Measurements from ENCODE around the gene DAB1.

DAB1 gene

DNA sequence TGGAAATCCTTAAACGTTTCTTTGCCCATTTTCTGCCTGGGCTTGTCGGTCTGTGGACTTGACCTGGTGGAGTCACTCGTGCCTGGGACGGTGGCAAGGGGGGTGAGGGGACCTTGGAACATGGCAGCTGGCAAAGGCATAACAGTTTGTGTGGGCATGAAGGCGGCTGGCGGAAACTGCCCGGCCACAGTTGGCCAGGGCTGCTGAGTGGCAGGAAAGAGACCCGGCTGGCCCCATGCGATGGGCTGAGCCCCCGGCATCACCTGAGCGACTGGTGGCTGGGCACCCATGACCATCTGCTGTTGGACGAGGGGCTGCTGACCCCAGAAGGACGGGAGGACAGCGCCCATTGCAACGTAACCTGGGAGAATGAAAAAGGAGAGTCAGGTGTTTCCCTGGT lies 408.8 kb downstream of the DAB1 start:
- no peak for DNase-seq

DNA sequence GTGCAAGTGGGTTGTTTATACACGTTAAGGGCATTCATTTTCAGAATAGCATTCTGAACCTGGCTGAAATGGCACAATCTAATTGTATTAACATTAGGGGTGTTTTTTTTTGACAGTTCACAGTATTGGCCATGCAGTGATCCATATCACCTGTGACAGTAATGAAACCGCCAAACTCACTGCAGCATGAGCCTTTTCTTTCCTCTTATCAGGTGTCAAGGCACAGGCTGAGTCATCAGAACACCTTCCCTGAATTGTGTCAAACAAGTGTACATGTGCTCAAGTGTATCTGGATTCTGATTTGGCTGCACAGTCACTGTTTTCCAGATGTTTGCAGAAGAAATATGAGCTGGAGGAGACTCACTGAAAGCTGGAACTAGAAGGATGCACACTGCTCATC lies 410.3 kb downstream of the DAB1 start:
- no peak for DNase-seq

DNA sequence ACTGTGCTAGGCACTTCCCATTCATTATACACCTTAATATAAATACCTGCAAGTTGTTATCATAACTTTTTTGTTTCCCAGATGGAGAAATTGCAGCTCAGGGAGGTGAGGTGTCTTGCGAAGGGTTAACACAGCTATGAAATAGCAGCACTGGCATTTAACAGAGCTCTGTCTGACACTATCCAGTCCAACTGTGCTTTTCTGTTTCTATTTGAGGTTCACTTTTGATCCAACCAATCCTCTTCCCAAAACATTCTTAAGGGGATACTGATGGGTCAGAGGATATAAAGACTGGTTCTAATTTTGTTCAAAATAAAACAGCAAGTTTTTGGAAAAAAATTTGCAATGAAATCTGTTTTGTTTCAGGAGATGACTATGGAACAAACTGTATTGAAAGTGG lies 411.5 kb downstream of the DAB1 start:
- no peak for DNase-seq

DNA sequence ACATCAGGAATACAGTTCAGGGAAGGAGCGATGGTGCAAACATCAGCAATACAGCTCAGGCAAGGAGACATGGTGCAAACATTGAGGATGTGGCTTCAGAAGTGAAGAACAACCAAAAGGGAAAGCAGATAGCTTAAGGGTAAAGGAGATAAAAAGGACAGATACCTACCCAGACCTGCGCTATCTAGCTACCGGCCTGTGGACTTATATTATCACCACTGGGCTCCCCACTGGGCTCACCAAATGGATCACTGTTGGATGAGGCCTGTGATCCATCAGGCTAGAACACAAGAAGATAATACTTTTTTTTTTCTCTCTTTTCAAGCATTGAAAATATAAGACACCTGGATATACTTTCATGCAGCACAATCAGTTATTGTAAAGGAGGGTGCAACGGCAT lies 413.3 kb downstream of the DAB1 start:
- no peak for DNase-seq

DNA sequence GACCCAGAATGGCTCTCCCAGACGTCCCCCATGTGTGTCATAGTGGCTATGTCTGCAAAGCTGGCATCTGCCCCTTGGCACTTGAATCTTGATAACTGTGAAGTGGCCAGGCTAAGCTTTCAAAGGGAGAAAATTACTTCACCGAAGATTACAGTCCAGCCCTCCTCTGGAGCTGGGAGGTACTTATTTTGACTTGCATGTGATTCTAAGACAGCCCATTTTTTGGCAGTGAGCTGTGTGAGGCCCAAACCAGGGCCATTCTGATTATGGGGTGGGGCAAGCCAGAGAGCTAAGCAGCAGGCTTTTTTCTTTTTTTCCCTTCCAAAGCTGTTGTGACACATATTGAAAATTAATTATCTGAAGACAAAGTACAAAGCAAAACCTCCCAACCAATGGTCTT lies 415.9 kb downstream of the DAB1 start:
- DNase-seq: no peak

DNA sequence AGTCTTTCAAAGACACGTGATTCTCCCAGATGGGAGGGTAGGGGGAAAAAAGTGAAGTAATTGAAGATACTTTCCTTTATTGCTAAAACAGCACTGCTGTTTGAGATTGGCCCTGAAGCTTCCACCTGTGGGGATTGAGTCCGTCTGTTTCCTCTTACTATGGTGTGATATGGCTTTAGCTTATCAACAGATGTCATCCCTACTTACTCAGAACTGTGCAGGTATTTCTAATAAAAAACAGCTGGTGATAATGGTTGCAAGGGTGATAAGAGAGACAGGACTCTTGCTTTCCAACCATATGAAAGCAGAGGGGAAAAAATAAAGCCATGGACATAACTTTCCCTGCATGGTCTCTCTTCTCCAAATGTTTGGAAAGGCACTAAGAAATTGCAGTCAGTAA lies 416.4 kb downstream of the DAB1 start:
- no peak for DNase-seq

DNA sequence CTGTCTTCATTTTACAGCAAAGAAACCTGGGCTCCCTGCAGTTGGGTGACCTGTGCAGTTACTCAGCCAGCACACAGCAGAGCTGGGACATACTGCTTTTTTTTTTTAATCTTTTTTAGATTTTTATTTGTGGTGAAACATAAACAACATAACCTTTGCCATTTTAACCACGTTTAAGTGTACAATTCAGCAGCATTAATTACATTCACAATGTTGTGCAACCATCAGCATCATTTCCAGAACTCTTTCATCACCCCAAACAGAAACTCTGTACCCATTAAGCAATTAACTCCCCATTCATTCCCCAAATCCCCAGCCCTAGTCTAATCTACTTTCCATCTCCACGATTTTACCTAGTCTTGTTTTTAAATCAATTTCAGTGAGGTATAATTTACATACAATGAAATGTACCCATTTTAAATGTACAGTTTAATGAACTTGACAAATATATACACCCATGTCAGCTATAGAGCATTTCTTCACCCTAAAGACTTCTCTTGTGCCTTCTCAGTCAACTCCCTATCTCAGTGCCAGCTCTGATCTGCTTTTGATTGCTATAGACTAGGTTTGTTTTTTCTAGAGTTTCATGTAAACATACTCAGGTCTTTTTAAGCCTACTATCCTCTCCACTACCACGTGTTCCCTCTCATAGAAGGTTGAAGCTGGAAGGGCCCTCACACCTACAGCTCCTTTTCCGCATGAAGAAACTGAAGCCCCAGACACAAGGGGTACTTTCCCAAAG lies 420.3 kb downstream of the DAB1 start:
- no peak for DNase-seq

DNA sequence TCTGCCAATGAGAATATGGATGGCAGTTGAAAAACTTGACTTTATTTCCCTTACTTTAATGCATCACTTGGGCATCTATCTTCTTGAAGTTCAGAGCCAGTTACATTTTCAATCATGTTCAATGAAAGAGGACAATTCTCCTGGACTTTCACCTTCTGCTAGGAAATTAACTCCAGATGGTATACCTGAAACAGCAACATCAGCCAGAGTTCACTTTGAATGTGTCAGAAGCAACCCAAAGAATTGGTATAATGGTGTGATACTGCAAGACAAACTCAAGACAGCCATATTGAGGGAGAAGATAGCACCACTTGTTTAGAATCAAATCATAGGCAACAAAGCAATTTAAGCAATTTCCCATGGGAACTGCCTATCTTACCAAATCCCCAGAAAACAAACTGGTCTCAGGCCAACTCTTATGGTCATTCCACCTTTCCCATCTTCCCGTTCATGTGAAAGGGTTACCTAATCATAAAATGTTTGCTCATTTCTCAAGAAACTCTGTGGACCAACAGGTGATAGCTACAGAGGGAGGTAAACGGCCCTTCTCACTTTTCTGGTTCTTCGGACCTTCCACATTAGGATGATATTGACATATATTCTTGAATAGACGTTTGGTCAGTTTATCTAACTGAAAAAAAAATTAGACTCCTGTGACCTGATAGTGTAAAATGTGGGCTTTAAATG lies 428.3 kb downstream of the DAB1 start:
- DNase-seq: no peak

DNA sequence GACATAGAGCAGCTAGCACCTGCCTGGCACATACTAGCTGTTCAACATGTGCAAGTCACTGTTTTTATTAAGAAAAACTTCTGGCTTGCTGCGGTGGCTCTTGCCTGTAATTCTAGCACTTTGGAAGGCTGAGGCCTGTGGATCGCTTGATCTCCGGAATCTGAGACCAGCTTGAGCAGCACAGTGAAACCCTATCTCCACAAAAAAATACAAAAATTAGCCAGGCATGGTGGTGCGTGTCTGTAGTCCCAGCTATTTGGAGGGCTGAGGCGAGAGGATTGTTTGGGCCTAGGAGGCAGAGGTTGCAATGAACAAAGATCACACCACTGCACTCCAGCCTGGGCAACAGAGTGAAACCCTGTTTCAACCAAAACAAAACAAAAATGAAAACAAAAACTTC lies 430.4 kb downstream of the DAB1 start:
- no peak for DNase-seq

DNA sequence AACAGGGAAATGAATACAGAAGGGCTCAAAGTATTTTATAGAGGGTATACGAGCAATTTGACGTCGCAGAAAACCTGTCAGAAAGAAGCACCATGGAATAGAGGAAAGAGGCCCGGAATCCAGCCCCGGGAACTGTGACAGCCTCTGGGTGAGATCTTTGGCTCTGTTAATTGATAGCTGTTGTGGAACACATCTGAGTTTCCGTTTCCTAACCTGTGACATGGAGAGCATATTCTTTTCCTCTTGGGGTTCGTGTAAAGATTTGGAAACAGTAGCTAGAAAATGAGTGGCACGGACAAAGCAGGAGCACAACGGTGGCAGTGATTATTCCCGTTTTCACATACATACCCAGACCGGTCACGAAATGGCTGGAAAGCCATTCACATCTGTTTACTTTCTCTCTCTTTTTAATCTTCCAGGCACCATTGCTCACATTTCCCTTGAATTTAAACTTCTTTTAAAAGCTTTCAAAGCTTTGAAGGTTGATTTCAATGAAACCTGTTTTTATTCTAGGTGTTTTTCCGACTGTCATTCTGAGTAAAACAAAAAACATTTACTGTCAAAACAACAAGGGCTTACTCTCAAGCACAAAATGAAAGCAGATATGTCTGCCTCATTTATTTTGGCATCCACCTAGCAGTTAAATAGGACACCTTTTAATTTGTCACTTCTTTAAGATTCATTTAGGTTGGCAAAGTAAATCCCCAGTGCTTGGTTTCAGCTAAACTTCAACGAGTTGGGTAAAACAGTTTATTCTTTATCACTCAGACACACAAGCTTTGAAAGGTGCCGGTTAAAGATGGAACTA lies 431.3 kb downstream of the DAB1 start:
- DNase-seq: no peak

DNA sequence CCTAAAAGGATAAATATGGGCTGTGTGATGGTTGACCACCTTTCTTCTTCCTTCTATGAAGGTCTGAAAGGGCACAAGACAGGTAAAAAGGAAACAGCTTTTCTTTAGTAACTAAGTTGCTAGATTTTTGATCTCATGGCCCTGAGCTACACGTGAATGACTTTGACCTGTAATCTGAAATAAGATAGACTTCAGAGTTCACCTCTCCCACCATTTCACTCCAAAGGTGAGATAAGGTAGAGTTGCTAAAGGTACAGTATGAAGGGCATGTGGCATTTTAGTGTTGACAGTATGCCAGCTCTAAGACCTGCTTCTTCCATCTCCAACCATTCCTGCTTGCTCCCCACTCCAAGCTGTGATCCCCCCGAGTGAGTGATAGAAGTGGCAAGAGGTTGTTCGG lies 432.3 kb downstream of the DAB1 start:
- no peak for DNase-seq

DNA sequence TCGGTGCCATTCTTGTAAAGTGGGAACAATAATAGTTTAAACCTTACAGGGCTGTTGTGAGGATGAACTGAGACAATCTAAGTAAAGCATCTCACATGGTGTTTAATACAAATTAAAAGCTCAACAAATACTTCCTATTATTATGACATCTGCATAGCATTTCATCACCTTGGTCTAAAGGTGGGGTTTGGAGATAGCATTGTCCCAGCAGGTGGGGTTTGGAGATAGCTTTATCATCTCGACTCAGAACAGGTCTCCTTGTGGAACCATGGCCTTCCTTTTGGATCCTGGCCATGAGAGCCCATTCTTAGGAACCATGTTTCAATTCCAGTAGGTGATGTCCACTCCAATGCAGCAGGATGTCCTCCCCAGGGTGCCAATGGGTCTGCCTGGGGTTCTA lies 437.5 kb downstream of the DAB1 start:
- DNase-seq: no peak

DNA sequence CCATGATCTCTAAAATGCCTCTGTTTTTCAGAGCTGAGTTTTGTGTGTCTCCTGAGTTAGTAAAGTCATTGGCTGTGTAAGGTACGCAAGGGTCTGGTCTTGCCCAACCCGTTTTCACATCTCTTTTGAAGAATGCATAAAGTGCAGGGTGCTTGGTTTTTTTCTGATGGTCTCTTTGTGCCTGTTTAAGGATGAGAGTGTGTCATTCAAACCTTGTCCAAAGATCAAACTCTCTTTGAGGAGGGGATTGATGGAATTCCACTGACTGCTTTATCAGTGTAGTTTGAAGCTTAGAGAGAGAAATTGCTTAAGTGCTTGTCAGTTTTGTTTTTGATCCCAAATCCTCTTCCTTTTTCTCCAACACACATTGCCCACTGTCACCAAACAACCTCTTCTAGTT lies 438.0 kb downstream of the DAB1 start:
- no peak for DNase-seq

DNA sequence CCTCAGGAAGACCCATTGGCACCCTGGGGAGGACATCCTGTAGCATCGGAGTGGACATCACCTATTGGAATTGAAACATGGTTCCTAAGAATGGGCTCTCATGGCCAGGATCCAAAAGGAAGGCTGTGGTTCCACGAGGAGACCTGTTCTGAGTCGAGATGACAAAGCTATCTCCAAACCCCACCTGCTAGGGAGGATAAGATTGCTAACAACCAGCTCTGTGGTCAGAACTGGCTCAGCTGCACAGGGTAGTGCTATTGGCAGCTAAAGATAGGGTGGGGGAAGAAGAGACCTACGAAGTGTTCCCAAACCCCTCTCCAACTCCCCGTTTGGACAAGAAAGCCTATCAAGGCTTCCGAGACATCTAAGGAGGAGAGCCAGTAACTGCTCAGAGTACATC lies 440.4 kb downstream of the DAB1 start:
- DNase-seq: no peak

DNA sequence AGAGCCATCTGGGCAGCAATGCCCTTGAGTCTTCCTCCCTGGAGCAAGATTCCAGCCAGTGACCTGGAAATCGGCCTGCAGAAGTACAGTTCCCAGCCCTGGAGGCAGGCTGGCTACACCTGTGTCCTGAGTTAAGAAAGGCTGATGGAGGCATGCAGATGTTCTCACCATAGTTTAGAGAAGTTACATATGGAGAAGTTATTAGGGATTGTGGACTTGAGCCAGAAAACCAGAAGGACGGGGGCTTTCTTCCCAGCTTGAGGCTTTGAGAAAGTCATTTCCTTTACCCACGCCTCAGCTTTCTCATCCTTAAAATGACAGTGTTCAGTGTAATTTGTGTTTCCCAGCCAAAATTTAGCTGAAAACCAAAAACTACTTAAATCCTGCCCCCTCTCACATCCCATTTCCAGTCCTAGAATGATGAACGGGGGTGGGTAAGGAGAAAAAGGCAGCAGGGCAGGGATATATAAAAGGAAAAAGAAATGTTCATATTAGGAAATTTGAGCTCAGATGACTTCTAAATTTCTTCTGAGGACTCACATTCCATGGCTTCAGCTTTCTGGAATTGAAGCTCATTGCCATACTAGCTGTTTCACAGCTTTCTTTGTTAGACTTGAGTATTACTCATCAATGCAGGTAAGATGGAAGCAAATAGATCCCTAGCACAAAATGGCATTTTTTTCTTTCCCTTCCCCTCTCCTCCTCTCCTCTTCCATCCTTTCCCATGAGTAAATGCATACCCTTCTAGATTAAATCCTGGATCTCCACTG lies 443.7 kb downstream of the DAB1 start:
- no peak for DNase-seq

DNA sequence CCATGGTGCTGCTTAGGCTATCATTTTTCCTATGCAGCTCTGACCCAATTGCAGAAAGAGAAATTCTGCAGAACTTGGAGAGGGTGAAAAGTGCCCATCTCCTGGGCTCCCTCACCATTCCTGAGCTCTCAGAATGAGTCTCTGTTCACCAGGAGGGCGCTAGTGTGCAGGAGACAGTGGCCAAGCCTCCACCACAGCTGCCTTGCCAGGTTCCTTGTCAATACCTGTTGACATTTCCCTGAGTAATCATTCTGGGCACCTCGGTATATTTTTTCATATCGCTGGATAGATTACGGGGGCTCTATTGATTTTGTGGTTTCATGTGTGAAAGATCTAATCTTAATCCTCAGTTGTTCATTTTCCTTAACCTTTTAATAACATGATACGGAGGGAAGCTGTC lies 445.0 kb downstream of the DAB1 start:
- no peak for DNase-seq

DNA sequence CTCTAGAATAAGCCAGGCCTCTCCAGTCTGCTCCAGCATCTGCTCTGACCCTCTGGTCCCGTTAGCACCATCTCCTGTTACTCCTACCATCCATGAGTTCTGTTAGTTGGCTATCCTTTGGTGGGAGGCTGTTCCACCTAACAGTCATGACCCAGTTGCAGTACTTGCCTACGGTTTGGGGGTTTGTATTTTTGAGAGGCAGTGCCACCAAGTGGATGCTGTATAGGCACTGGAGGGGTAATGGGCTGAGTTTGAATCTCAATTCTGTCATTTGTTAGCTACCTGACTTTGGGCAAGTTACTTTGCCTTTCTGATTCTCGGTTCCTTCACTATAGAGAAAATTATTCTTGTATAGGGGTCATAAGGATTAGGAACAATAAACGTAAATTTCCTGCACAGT lies 445.9 kb downstream of the DAB1 start:
- DNase-seq: no peak

DNA sequence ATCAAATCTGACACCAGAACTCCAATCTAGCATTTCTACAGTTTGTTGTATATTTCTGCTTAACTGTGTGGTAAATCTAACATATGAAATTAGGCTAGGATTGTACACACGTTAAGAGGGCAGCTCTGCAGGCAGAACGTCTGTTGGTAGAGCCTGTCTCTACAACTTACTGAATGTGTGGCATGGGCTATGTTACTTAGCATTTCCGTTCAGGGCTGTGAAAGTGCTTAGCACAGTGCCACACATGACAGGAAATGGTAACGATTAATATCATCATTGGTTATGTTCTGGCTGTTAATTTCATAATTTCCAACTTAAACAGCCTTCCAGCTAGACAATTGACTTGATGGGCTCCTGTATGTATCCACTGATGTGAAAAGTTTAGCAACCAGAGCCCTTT lies 448.4 kb downstream of the DAB1 start:
- no peak for DNase-seq

DNA sequence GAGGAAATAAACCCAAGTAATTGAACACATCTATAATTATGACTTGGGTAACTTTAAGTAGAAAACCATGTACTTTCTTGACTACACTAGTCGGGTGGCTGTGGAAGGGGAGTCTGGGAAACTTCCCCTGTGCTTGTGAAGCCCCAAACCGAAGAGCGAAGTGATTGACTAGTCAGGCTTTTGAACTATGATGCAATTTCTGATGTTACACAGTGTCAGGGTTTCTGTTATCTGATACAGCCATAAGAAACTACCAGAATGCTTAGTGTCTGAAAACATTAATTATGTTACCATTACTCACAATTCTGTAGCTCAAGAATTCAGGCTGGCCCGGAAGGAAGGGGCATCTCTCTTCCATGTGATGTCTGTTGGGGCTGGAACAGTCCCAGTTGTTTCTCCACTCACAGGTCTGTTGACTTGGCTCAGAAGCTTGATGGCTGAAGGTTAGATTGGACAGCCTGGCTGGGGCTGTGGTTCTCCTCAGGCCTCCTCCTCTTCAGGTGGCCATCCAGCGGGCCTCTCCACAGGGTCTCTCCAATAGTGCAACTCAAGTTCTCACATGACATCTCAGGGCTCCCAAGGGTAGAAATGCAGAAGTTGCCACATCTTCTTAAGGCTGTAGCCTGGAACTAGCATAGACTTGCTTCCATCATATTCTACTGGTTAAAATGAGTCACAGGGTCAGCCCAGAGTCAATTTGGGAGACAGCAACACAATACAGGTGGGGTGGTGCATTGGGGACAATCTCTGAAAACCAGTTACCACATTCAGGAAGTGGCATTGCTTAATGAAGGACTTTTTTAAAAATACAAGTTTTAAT lies 449.7 kb downstream of the DAB1 start:
- peak; percentile 61 to 64 for DNase-seq

DNA sequence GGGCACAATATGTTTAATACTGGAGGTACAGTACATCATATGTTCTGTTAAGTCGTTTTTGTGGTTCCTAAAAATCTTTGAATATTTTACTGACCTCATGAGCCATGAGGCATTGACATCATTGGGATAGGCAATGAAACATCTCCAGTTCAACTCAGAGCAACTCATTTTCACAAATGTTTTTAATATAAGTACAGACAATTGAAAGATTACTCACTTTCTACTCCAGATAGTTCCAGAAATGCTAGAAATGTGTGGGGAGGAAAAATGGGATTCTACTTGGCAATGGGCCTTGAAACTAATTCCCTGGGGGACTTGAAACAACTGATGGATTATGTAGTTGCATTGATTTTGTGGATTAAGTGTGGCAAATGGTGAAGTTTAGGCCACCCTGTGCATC lies 450.9 kb downstream of the DAB1 start:
- DNase-seq: no peak

DNA sequence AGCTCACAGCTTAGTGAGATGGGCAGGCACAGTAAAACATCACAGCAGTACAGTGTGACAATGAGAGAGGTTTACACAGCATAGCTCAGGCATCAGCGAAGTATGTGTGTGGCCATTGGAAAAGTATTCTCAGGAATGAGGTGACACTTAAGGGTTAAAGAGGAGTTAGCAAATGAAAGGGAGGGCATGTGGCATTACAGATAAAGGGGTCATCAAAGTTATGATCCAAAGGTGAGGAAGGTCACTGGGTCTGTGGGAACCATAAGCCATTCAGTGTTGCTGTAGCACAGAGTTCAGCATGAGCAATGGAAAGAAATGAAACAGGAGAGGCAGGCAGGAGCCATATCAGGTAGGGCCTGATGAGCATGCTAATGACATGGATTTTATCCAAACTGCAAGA lies 453.6 kb downstream of the DAB1 start:
- DNase-seq: no peak

DNA sequence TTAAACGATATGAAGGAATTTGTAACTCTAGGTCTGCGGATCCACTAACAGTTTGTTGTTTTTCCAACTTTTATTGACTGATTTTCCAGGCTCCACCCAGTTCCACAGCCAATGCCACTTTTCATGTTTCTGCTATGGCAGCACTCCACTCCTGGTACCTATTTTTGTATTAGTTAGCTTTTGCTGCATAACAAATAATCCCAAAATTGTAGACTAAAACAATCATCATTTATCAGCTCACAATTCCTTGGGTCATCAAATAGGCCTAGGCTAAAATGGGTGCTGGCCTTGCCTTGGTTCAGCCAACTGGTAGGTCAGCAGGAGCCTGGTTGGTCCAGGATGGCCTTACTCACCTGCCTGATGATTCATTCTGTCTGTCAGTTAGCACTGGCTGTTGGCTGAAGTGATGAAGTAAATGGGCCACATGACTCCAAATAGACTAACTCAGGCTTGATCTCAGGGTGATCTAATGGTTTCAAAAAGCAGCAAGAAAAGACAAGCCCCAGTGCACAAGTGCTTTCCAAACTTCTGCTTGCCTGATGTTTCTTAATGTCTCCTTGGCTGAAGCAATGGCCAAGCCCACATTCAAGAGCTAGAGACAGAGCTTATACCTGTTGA lies 454.9 kb downstream of the DAB1 start:
- no peak for DNase-seq

All from inflammatory macrophage (primary cell).